ENCODE measurements around the gene MAPK8IP2.
"Not testable (repeated sequence)": the region's sequence is repeated elsewhere in the genome, so short reads cannot be mapped to it uniquely, and the experiment has no call there.

Gene MAPK8IP2

GRCh38 chr22:50599816-50600455, 657 bp upstream of the MAPK8IP2 start:
- DNase-seq (ENCODE audit: low read depth): no peak

GRCh38 chr22:50600967-50601668, 525 bp downstream of the MAPK8IP2 start:
- DNase-seq (ENCODE audit: low read depth): no peak

- no peak for DNase-seq (ENCODE audit: low read depth)
Observed at GRCh38 chr22:50601669-50602337, 1.2 kb downstream of the MAPK8IP2 start.

- no peak for DNase-seq (ENCODE audit: low read depth)
Observed at GRCh38 chr22:50602338-50602700, 1.7 kb downstream of the MAPK8IP2 start.

- DNase-seq (ENCODE audit: low read depth): no peak
Observed at GRCh38 chr22:50603511-50604255, 3.1 kb downstream of the MAPK8IP2 start.

- no peak for DNase-seq (ENCODE audit: low read depth)
Observed at GRCh38 chr22:50604256-50605001, 3.8 kb downstream of the MAPK8IP2 start.

- DNase-seq (ENCODE audit: low read depth): no peak
Observed at GRCh38 chr22:50605002-50605612, 4.5 kb downstream of the MAPK8IP2 start.

GRCh38 chr22:50605613-50606074, 5.1 kb downstream of the MAPK8IP2 start:
- no peak for DNase-seq (ENCODE audit: low read depth)

- DNase-seq (ENCODE audit: low read depth): no peak
Observed at GRCh38 chr22:50606165-50606945, 5.8 kb downstream of the MAPK8IP2 start.

- no peak for DNase-seq (ENCODE audit: low read depth)
Observed at GRCh38 chr22:50606946-50607658, 6.5 kb downstream of the MAPK8IP2 start.

- no peak for DNase-seq (ENCODE audit: low read depth)
Observed at GRCh38 chr22:50607659-50608020, 7.0 kb downstream of the MAPK8IP2 start.

GRCh38 chr22:50608058-50608840, 7.7 kb downstream of the MAPK8IP2 start:
- not testable (repeated sequence) for DNase-seq (ENCODE audit: low read depth)

- no peak for DNase-seq (ENCODE audit: low read depth)
Observed at GRCh38 chr22:50608996-50609395, 8.4 kb downstream of the MAPK8IP2 start.

- DNase-seq (ENCODE audit: low read depth): no peak
Observed at GRCh38 chr22:50609599-50609998, 9.0 kb downstream of the MAPK8IP2 start.

- DNase-seq (ENCODE audit: low read depth): no peak
Observed at GRCh38 chr22:50610041-50610451, 9.5 kb downstream of the MAPK8IP2 start.

GRCh38 chr22:50610581-50610980, 10.0 kb downstream of the MAPK8IP2 start:
- DNase-seq (ENCODE audit: low read depth): no peak

GRCh38 chr22:50611341-50612060, 10.9 kb downstream of the MAPK8IP2 start:
- DNase-seq (ENCODE audit: low read depth): no peak

GRCh38 chr22:50612168-50612527, 11.6 kb downstream of the MAPK8IP2 start:
- no peak for DNase-seq (ENCODE audit: low read depth)

Data from stimulated activated CD8-positive, alpha-beta memory T cell treated with anti-CD3 and anti-CD28 coated beads, Interleukin-15, amount 100 ng/mL, for 1 hour (primary cell).